Liver (tissue), 3 donors: Measurements from ENCODE around the gene EIF4H.

ENCODE experiments used
- EGR1 ChIP-seq, 2 donors: IDR thresholded peaks; 2 replicates each; pipeline ENCODE4 v1.6.1; 2016 to 2018; ENCODE audit warnings: antibody characterized with exemption in 2 of 2, low read depth in 2 of 2
- FOXA1 ChIP-seq: IDR thresholded peaks from 2 replicates; pipeline ENCODE4 v1.6.1; 2016; ENCODE audit warnings: antibody characterized with exemption
- HNF4A ChIP-seq, 2 donors: conservative IDR thresholded peaks; 2 replicates each; pipeline ENCODE4 v1.6.1; 2016; ENCODE audit warnings: antibody characterized with exemption in 2 of 2, mild to moderate bottlenecking in 2 of 2
- HNF4G ChIP-seq: IDR thresholded peaks from 2 replicates; pipeline ENCODE4 v1.6.1; 2016; ENCODE audit warnings: antibody characterized with exemption
- SP1 ChIP-seq: IDR thresholded peaks from 2 replicates; pipeline ENCODE4 v1.6.1; 2018; ENCODE audit warnings: antibody characterized with exemption, mild to moderate bottlenecking
- TAF1 ChIP-seq: conservative IDR thresholded peaks from 2 replicates; pipeline ENCODE4 v1.6.1; 2016; ENCODE audit warnings: antibody characterized with exemption, mild to moderate bottlenecking
- YY1 ChIP-seq: IDR thresholded peaks from 2 replicates; pipeline ENCODE4 v1.6.1; 2016; ENCODE audit warnings: antibody characterized with exemption, mild to moderate bottlenecking
- TF ChIP-seq, protein P1 (sequence below): fragments of 150-350 bp; IDR thresholded peaks from 2 replicates; pipeline ENCODE4 v1.5.1; 2017; ENCODE audit warnings: improper control_type of control experiment, low read depth, low read length; ENCODE audit not compliant: missing input control
- TF ChIP-seq, protein P2 (sequence below): IDR thresholded peaks from 2 replicates; pipeline ENCODE4 v1.6.1; 2016; ENCODE audit warnings: antibody characterized with exemption
- donor health status: healthy.
- donor health status: healthy.

DNA sequence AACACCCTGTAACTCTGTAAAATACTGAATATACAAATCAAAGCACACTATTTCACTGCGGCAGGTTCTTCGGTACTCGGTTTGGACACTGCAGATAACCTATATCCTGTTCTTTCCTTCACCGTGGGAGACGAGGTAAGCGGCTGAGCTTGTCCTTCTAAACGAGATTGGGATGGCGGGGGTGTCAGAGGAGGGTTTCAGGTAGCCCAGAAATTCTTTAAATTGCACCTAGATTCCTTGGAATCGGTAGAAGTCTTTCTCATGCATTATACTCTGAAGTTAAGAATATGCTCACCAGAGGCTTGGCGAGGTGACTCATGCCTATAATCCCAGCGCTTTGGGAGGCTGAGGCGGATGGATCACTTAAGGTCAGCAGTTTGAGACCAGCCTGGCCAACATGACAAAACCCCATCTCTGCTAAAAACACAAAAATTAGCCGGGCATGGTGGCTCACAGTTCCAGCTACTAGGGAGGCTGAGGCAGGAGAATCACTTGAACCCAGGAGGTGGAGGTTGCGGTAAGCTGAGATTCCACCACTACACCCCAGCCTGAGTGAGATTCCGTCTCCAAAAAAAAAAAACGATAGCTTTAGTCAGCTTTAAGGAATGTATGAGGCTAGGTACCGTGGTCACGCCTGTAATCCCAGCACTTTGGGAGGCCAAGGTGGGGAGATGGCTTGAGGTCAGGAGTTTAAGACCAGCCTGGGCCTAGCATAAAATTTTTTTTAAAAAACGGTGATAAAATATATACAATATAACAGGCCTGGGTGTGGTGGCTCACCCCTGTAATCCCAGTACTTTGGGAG is 25.6 kb downstream of the EIF4H start:
- TF ChIP-seq, protein P1, sequence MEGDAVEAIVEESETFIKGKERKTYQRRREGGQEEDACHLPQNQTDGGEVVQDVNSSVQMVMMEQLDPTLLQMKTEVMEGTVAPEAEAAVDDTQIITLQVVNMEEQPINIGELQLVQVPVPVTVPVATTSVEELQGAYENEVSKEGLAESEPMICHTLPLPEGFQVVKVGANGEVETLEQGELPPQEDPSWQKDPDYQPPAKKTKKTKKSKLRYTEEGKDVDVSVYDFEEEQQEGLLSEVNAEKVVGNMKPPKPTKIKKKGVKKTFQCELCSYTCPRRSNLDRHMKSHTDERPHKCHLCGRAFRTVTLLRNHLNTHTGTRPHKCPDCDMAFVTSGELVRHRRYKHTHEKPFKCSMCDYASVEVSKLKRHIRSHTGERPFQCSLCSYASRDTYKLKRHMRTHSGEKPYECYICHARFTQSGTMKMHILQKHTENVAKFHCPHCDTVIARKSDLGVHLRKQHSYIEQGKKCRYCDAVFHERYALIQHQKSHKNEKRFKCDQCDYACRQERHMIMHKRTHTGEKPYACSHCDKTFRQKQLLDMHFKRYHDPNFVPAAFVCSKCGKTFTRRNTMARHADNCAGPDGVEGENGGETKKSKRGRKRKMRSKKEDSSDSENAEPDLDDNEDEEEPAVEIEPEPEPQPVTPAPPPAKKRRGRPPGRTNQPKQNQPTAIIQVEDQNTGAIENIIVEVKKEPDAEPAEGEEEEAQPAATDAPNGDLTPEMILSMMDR, result no peak
- TF ChIP-seq HNF4A (conservative IDR thresholded peaks at IDR 0.05) (no peak), TAF1 (no peak), SP1 (no peak), YY1 (no peak), EGR1 (IDR thresholded peaks at IDR 0.05; ENCODE audit: low read depth in 2 of 2) (no peak), FOXA1 (no peak), HNF4G (no peak)
- TF ChIP-seq, protein P2, sequence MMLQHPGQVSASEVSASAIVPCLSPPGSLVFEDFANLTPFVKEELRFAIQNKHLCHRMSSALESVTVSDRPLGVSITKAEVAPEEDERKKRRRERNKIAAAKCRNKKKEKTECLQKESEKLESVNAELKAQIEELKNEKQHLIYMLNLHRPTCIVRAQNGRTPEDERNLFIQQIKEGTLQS, result no peak
